Liver (tissue), 3 donors: ENCODE data around the gene HMSD.

Experiments
- CTCF ChIP-seq: fragments of 150-350 bp; IDR thresholded peaks from 2 replicates; pipeline ENCODE4 v1.5.1; 2017; ENCODE audit warnings: improper control_type of control experiment, low read depth, low read length; ENCODE audit not compliant: missing input control
- EGR1 ChIP-seq, 2 donors: IDR thresholded peaks; 2 replicates each; pipeline ENCODE4 v1.6.1; 2016 to 2018; ENCODE audit warnings: antibody characterized with exemption in 2 of 2, low read depth in 2 of 2
- FOXA1 ChIP-seq: IDR thresholded peaks from 2 replicates; pipeline ENCODE4 v1.6.1; 2016; ENCODE audit warnings: antibody characterized with exemption
- RXRA ChIP-seq, 2 donors: IDR thresholded peaks; 2 replicates each; pipeline ENCODE4 v1.6.1; 2017 to 2018; ENCODE audit warnings: antibody characterized with exemption in 2 of 2, mild to moderate bottlenecking in 1 of 2
- TF ChIP-seq, protein P1 (sequence below): IDR thresholded peaks from 2 replicates; pipeline ENCODE4 v1.6.1; 2016; ENCODE audit warnings: antibody characterized with exemption
- donor health status: healthy.
- donor health status: healthy.

DNA sequence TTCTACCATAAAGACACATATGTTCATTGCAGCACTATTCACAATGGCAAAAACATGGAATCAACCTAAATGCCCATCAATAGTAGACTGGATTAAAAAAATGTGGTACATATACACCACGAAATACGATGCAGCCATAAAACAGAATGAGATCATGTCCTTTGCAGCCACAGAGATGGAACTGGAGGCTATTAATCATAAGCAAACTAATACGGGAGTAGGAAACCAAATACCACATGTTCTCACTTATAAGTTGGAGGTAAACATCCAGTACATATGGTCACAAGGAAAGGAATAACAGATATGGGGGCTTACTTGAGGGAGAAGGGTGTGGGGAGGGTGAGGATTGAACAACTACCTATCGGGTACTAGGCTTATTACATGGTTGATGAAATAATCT lies 7.7 kb downstream of the HMSD start:
- TF ChIP-seq CTCF (no peak), FOXA1 (no peak), RXRA (IDR thresholded peaks at IDR 0.05) (no peak), EGR1 (IDR thresholded peaks at IDR 0.05; ENCODE audit: low read depth in 2 of 2) (no peak)
- TF ChIP-seq, protein P1, sequence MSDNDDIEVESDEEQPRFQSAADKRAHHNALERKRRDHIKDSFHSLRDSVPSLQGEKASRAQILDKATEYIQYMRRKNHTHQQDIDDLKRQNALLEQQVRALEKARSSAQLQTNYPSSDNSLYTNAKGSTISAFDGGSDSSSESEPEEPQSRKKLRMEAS = no peak
